ENCODE results near the gene PIGU.
"Not testable (repeated sequence)": the region's sequence is repeated elsewhere in the genome, so short reads cannot be mapped to it uniquely, and the experiment has no call there.

The PIGU gene

GRCh38 chr20:34515484-34516246 is 161.2 kb downstream of the PIGU start:
- H3K36me3 ChIP-seq = peaks cover 17% of the 10 kb centered on the region; the same call in 1 of the 2 replicates
- no peaks in the 10 kb centered on the region; the same call in 1 of the 2 replicates for H3K4me1 ChIP-seq
- TF ChIP-seq, protein P1, sequence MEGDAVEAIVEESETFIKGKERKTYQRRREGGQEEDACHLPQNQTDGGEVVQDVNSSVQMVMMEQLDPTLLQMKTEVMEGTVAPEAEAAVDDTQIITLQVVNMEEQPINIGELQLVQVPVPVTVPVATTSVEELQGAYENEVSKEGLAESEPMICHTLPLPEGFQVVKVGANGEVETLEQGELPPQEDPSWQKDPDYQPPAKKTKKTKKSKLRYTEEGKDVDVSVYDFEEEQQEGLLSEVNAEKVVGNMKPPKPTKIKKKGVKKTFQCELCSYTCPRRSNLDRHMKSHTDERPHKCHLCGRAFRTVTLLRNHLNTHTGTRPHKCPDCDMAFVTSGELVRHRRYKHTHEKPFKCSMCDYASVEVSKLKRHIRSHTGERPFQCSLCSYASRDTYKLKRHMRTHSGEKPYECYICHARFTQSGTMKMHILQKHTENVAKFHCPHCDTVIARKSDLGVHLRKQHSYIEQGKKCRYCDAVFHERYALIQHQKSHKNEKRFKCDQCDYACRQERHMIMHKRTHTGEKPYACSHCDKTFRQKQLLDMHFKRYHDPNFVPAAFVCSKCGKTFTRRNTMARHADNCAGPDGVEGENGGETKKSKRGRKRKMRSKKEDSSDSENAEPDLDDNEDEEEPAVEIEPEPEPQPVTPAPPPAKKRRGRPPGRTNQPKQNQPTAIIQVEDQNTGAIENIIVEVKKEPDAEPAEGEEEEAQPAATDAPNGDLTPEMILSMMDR (IDR thresholded peaks at IDR 0.05; ENCODE audit: low read depth, low read length) = no peak
- peak; percentile 31 for DNase-seq
- no peaks in the 10 kb centered on the region for H3K9me3 ChIP-seq
- H3K4me3 ChIP-seq (ENCODE audit: low read depth, low read length) = peak overlapping the region; percentile 94
- no peaks in the 10 kb centered on the region for H3K27me3 ChIP-seq

- peak overlapping the region; percentile 94 for H3K4me3 ChIP-seq (ENCODE audit: low read depth, low read length)
- TF ChIP-seq, protein P1 (IDR thresholded peaks at IDR 0.05; ENCODE audit: low read depth, low read length) = no peak
- no peak for DNase-seq
- peaks cover 20% of the 10 kb centered on the region; the same call in 1 of the 2 replicates for H3K36me3 ChIP-seq
- H3K9me3 ChIP-seq = no peaks in the 10 kb centered on the region
- H3K4me1 ChIP-seq = no peaks in the 10 kb centered on the region; the same call in 1 of the 2 replicates
- H3K27me3 ChIP-seq = no peaks in the 10 kb centered on the region
These were observed 161.9 kb downstream of the PIGU start for GRCh38 chr20:34514897-34515483.

DNA sequence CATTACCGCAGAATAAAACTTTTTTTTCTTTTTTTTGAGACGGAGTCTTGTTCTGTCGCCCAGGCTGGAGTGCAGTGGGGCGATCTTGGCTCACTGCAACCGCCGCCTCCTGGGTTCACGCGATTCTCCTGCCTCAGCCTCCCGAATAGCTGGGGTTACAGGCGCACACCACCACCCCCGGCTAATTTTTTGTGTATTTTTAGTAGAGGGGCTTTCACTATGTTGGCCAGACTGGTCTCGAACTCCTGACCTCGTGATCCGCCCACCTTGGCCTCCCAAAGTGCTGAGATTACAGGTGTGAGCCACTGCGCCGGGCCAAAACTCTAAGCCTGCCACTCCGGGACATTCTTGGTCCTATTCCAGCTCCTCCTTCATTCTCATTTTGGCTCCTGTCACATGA is 162.9 kb downstream of the PIGU start:
- peaks cover 25% of the 10 kb centered on the region for H3K36me3 ChIP-seq
- not testable (repeated sequence) for H3K9me3 ChIP-seq; H3K27me3 ChIP-seq; H3K4me1 ChIP-seq; DNase-seq; H3K4me3 ChIP-seq (ENCODE audit: low read depth, low read length)

DNA sequence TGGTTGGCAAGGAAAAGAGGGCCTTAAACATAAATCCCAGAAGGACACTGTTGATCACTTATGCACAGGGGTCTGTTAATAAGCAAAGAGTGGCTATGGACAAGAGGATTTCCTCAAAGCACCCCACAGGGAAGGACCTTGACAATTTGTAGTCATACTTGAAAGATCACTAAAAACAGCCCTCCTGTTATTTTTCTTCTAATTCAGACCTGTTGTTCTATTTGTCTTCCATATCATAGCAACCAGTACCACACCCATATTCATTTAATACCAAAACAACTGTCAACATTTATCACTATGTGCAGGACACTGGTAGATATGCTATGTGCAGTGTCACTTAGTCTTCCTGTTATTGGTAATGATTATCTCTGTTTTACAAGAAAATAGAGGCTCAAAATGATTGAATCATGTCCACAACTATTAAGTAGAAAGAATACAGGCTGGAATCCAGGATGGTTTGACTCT is 163.9 kb downstream of the PIGU start:
- DNase-seq = no peak
- no peak overlapping the region for H3K4me3 ChIP-seq (ENCODE audit: low read depth, low read length)
- peaks cover 32% of the 10 kb centered on the region for H3K36me3 ChIP-seq
- TF ChIP-seq, protein P1 (IDR thresholded peaks at IDR 0.05; ENCODE audit: low read depth, low read length) = no peak
- H3K9me3 ChIP-seq = no peaks in the 10 kb centered on the region
- no peaks in the 10 kb centered on the region for H3K27me3 ChIP-seq
- H3K4me1 ChIP-seq = no peaks in the 10 kb centered on the region; the same call in 1 of the 2 replicates

- peaks cover 37% of the 10 kb centered on the region for H3K36me3 ChIP-seq
- TF ChIP-seq, protein P1 (IDR thresholded peaks at IDR 0.05; ENCODE audit: low read depth, low read length) = no peak
- DNase-seq = no peak
- H3K9me3 ChIP-seq = no peaks in the 10 kb centered on the region
- H3K4me3 ChIP-seq (ENCODE audit: low read depth, low read length) = no peak overlapping the region
- H3K27me3 ChIP-seq = no peaks in the 10 kb centered on the region
- no peaks in the 10 kb centered on the region; the same call in 1 of the 2 replicates for H3K4me1 ChIP-seq
These were observed 164.5 kb downstream of the PIGU start for GRCh38 chr20:34512266-34512954.

DNA sequence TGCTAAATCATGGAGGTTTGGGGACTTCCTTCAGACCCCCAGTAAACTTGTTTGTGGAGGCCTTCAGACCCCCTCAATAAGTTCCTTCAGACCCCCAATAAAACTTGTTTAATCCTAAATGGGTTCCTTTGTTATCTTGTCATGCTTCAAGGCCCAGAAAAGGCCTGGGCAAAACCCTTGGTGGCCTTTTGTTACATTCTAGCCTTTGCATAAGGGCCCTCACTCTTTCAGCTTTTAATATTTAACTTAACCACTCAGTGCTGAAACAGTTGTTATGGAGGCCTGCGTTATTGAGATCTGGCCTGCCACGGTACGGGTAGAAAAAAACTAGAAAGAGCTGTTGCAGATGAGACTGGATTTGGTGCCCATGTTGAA is 165.0 kb downstream of the PIGU start:
- no peak for DNase-seq

More for the DNA sequence above, 165.0 kb downstream of the PIGU start:
- H3K27me3 ChIP-seq = no peaks in the 10 kb centered on the region
- H3K4me3 ChIP-seq (ENCODE audit: low read depth, low read length) = no peak overlapping the region
- peaks cover 37% of the 10 kb centered on the region for H3K36me3 ChIP-seq
- TF ChIP-seq, protein P1 (IDR thresholded peaks at IDR 0.05; ENCODE audit: low read depth, low read length) = no peak
- H3K9me3 ChIP-seq = no peaks in the 10 kb centered on the region
- no peaks in the 10 kb centered on the region; the same call in 1 of the 2 replicates for H3K4me1 ChIP-seq

Data from BE2C (cell line).